HG02571 (cell line): ENCODE measurements around the gene NAXE.
"Not testable (repeated sequence)": the region's sequence is repeated elsewhere in the genome, so short reads cannot be mapped to it uniquely, and the experiment has no call there.

Experiments used
- ATAC-seq: cut with Tn5 transposase; IDR thresholded peaks from one replicate; pipeline ENCODE4 v1.9.1; 2021; ENCODE audit warnings: mild to moderate bottlenecking, moderate library complexity; ENCODE audit not compliant: unreplicated experiment

NAXE gene

DNA sequence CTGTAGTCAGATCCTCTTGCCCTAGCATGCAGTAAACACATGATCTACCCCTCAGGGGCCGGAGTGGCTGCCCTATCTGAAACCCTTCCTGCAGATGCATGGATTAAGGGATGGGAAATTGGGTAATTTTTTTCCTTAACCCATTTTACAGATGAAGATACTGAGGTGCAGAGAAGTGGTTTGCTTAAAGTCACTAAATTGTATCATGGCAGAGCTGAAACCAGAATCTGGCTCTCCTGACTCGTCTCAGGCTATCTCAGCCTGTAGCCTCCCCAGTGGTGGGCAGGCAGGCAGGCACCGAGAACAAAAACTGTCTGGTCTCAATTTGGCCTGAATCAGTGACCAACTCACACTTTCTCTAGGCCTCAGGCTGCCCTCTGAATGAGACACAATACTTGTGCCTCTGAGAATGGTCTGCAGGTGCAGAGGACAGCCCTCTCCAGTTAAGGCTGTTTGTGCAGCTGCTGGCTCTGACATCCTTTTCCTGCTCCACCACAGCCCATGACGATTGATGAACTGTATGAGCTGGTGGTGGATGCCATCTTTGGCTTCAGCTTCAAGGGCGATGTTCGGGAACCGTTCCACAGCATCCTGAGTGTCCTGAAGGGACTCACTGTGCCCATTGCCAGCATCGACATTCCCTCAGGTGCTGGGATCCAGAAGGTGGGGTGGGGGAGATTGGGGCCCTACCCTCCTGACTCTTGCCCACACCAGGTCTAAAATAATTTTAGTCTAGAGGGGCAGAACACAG lies 1.5 kb downstream of the NAXE start:
- ATAC-seq, result no peak

GRCh38 chr1:156593661-156593989 lies 2.0 kb downstream of the NAXE start:
- no peak for ATAC-seq

- ATAC-seq, result no peak
Measured at GRCh38 chr1:156594190-156594589, 2.6 kb downstream of the NAXE start.

GRCh38 chr1:156595016-156595415 lies 3.4 kb downstream of the NAXE start:
- ATAC-seq, result no peak

DNA sequence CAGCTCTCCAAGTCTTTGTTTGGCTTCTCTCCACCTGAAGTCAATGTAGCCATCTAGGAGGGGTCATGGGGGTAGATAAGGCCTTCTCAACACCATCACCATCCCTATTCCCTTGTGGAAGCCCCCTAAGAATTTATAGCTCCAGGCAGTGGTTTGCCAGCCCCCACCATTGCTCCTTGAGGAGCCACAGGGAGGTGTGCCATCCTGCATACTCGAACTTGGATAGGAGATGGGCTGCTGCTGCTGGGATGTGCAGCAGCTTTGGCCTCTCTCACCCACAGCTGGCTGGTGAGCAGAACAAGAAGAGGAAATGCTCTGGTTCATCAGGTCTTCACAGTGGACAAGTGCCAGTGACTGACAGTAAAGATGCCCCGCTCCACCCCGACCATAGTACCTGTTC lies 4.8 kb downstream of the NAXE start:
- ATAC-seq, result no peak

GRCh38 chr1:156598125-156598524 lies 6.5 kb downstream of the NAXE start:
- no peak for ATAC-seq

DNA sequence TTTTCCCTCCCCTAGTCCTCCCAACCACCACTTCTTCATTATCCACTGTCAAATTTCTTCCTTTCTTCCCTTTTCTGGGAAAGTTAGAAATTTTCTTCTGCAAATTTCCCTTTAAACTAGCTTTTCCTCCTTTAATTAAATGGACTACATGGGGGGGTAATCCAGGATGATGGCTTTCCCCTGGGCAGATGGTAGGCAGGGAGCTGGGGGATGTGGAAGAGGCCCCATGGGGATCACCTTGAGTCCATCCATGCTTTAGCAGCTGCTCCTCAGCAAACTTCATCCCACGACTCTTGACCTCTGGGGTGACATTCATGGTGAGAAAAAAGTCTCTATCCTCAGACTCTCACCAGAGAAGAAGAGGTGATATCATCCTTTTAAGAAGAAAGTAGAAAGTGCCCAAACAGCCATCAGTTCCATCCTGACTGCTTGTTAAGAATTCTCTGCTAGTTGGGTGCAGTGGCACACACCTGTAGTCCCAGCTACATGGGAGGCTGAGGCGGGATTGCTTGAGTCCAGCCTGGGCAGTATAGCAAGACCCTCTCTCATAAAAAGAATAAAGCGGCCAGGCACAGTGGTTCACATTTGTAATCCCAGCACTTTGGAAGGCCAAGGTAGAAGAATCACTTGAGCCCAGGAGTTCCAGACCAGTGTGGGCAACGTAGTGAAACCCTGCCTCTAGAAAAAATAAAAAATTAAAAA lies 7.3 kb downstream of the NAXE start:
- no peak for ATAC-seq

GRCh38 chr1:156599811-156600210 lies 8.2 kb downstream of the NAXE start:
- no peak for ATAC-seq

DNA sequence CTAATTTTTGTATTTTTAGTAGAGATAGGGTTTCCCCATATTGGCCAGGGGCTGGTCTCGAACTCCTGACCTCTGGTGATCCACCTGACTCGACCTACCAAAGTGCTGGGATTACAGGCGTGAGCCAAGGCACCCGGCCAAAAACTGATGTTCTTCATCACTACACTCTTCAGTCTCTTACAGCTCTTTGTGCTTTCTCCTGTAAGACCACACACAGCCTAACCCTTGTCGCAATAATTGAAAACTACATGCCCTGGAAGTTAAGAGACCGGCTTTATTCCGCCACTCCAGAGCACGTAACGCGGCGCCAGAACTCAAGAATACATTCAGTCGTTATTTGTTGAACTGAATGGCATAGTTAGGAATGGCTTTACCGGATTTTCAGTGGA lies 9.2 kb downstream of the NAXE start:
- no peak for ATAC-seq

DNA sequence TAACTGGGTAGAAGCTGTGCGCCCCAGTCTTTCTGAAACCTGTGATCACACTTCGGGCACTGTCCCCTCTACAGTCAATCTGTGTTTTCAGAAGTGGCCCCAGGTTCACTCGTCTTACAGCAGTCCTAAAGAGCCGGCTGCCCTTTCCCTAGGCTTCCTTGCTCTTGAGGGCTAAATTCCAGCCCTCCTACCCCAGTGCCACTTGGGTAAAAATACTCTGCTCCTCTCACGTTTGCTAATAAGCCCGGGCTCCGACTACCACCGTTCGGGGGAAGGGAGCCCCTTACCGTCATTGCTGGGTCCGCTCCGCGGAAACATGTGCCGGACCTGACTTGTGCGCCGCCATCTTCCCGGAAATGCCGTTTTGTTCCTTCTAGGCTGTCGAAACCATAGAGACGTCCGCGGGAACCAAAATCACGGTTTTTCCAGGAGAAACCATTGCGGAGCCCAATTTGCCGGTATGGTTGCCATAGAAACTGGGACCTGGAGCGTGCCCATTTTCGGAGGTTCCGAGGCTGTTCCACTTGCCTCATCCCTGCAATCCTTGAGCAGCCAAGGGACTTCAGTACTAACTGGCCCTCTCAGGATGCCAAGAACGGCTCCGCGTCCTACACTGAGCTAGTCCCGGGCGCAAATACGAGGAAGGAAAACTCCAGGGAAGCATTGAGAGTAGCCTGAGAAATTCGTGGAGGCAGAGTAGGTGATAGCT lies 9.7 kb downstream of the NAXE start, which contains the start of gene GPATCH4:
GPATCH4 (minus strand) TSS at position 358 of the 709 bp plus-strand sequence.
- ATAC-seq, result peak; percentile 60

DNA sequence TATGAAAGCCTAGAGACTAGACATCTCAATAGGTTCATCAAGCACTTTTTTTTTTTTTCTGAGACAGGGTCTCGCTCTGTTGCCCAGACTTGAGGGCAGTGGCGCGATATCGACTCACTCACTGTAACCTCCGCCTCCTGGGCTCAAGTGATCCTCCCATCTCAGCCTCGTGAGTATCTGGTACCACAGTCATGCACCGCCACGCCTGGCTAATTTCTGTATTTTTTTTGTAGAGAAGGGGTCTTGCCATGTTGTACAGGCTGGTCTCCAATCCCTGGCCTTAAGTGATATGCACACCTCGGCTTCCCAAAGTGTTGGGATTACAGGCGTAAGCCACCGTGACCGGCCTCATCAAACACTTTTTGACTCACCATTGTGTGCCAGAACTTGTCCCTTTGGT lies 10.3 kb downstream of the NAXE start:
- no peak for ATAC-seq

- ATAC-seq, result no peak
Measured at GRCh38 chr1:156602557-156602993, 11.0 kb downstream of the NAXE start.

GRCh38 chr1:156607344-156607743 lies 15.8 kb downstream of the NAXE start:
- ATAC-seq, result not testable (repeated sequence)

GRCh38 chr1:156608036-156608674 lies 16.6 kb downstream of the NAXE start:
- ATAC-seq, result no peak

DNA sequence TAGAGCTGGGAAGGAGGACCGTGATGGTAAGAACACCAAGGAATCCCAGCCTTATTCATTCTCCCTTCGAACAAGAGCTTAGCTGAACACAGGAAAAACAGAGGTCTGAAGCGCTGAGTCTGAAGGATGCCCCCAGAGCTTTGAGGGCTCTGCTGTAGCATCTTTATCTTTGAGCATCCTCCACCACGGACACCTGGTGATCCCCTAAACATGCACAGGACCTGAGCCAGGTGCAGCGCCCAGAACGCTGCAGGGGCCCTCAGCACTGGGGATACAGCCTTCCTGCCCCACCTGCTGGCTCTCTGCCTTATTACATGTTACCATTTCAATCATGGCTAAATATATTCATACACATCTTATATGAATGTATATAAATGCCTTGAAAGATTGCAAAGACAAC lies 17.4 kb downstream of the NAXE start:
- ATAC-seq, result no peak

- not testable (repeated sequence) for ATAC-seq
Measured at GRCh38 chr1:156610072-156610471, 18.5 kb downstream of the NAXE start.

- ATAC-seq, result no peak
Measured at GRCh38 chr1:156612666-156613065, 21.1 kb downstream of the NAXE start.

DNA sequence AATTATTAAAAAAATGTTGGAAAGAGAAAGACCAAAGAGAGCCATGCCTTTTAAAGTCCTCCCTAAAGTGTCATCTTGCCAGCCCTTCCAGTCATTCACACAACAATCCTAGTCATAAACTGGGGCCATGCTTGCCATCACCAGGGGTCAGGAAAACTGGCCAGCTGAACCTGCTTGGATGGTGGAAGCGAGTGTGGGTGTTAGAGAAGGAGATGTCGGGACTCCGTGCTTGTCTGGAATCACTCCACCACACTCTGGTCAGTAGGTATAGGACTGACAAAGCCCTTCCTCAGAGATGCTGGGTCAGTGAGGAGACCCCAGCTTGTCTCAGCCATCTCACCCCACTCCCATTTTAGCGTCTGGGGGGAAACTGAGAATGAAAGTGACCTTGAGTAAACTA lies 24.4 kb downstream of the NAXE start:
- no peak for ATAC-seq

- ATAC-seq, result no peak
Measured at GRCh38 chr1:156616463-156616862, 24.9 kb downstream of the NAXE start.

- ATAC-seq, result no peak
Measured at GRCh38 chr1:156618853-156619581, 27.4 kb downstream of the NAXE start, which contains the start of gene HAPLN2. Gene HAPLN2 (plus strand): TSS chr1:156619415. CDS start chr1:156623491, 4,076 bp downstream.

- ATAC-seq, result no peak
Measured at GRCh38 chr1:156619582-156619955, 28.0 kb downstream of the NAXE start.
